A673 (cell line): ENCODE measurements around the gene PDE11A. TPM values are rescaled to one million over a fixed set of nuclear protein-coding genes. Genes with fewer than 3 reads are reported as not detected.

Experiments
- BruUV-seq: library from RNA; stranded (reverse); fragments of 400-500 nt; replicated peaks from 2 replicates; lab custom pipeline; 2021; lab: Mats Ljungman, UMichigan
- CTCF ChIA-PET: fragments of 300-600 bp; sonication (Branson Sonifier 250); formaldehyde crosslinking; loops from one replicate; lab custom pipeline; 2022; ENCODE audit warnings: antibody characterized with exemption; lab: Charles Lee
- POLR2A ChIA-PET: fragments of 300-600 bp; sonication (Branson Sonifier 250); formaldehyde crosslinking; loops from one replicate; lab custom pipeline; 2022; ENCODE audit warnings: antibody characterized with exemption; ENCODE audit not compliant: low non-redundant PET; lab: Charles Lee
- DNase-seq: peaks from one replicate; pipeline ENCODE4 v3.0.0-alpha.2; 2015; ENCODE audit warnings: low spot score
- H3K27ac ChIP-seq: fragments of 200-600 bp; sonication (generic); 2 replicates; pipeline ENCODE4 v1.5.1; 2016; ENCODE audit warnings: mixed run types, low read depth, mild to moderate bottlenecking, mixed read lengths, antibody characterized with exemption, low read length; ENCODE audit not compliant: poor library complexity, severe bottlenecking
- H3K27me3 ChIP-seq: fragments of 200-600 bp; sonication (generic); replicated peaks from 2 replicates; pipeline ENCODE4 v1.6.1; 2017; ENCODE audit warnings: mixed run types, low read depth, mild to moderate bottlenecking, mixed read lengths, antibody characterized with exemption, low read length; ENCODE audit not compliant: insufficient read depth, poor library complexity
- H3K36me3 ChIP-seq: fragments of 200-600 bp; sonication (generic); 2 replicates; pipeline ENCODE4 v1.6.1; 2016; ENCODE audit warnings: mixed run types, mild to moderate bottlenecking, mixed read lengths, antibody characterized with exemption, low read length; ENCODE audit not compliant: insufficient read depth, poor library complexity, severe bottlenecking
- H3K4me1 ChIP-seq: fragments of 200-600 bp; sonication (generic); 2 replicates; pipeline ENCODE4 v1.6.1; 2017; ENCODE audit warnings: mixed run types, mild to moderate bottlenecking, mixed read lengths, antibody characterized with exemption, low read length; ENCODE audit not compliant: insufficient read depth, poor library complexity, severe bottlenecking
- H3K4me3 ChIP-seq: fragments of 200-600 bp; sonication (generic); 2 replicates; pipeline ENCODE4 v1.5.1; 2016; ENCODE audit warnings: low read depth, mixed run types, mild to moderate bottlenecking, mixed read lengths, low read length; ENCODE audit not compliant: poor library complexity, severe bottlenecking
- H3K9me3 ChIP-seq: fragments of 200-600 bp; sonication (generic); 2 replicates; pipeline ENCODE4 v1.6.1; 2016; ENCODE audit warnings: mixed run types, low read depth, mild to moderate bottlenecking, mixed read lengths, antibody characterized with exemption, low read length; ENCODE audit not compliant: poor library complexity, severe bottlenecking
- CTCF ChIP-seq: fragments of 300-800, 200-600 bp; sonication (generic); conservative IDR thresholded peaks from 2 replicates; pipeline ENCODE4 v1.5.1; 2017; ENCODE audit warnings: low read depth, mild to moderate bottlenecking, antibody characterized with exemption, low read length, moderate library complexity, mixed read lengths
- EZH2 ChIP-seq: fragments of 200-600 bp; sonication (generic); IDR thresholded peaks from 2 replicates; pipeline ENCODE4 v1.6.1; 2017; ENCODE audit warnings: borderline replicate concordance, low read depth, mild to moderate bottlenecking, mixed read lengths, antibody characterized with exemption, low read length; ENCODE audit not compliant: poor library complexity, severe bottlenecking
- intact Hi-C: fragments of 100-400 bp; cut with micrococcal nuclease; formaldehyde crosslinking; loops from one replicate; pipeline ENCODE4 v1.10.0; 2022; ENCODE audit not compliant: unreplicated experiment
- total RNA-seq: library from RNA; stranded (reverse); gene quantifications from 2 replicates; pipeline ENCODE4 v1.2.3, GENCODE V29; 2021

Gene PDE11A
- total RNA-seq, 1 experiment from 2014 or later: not detected

- POLR2A ChIA-PET: no interaction called here
- CTCF ChIA-PET: no interaction called here
Observed at GRCh38 chr2:177869912-177870311, 202.7 kb downstream of the PDE11A start.

GRCh38 chr2:177869209-177869608, 203.4 kb downstream of the PDE11A start:
- ChIA-PET CTCF (no interaction called here), POLR2A (no interaction called here)
- Histone ChIP-seq H3K27me3 (no peaks in the 10 kb centered on the region), H3K9me3 (no peaks in the 10 kb centered on the region), H3K4me1 (no peaks in the 10 kb centered on the region), H3K4me3 (no peak overlapping the region), H3K36me3 (no peaks in the 10 kb centered on the region), H3K27ac (no peak overlapping the region)
- TF ChIP-seq EZH2 (no peak), CTCF (no peak)
- no TSS peak for BruUV-seq
- intact Hi-C loops: no loop called here
- no peak for DNase-seq

More at GRCh38 chr2:177869912-177870311, 202.7 kb downstream of the PDE11A start:
- Histone ChIP-seq H3K36me3 (no peaks in the 10 kb centered on the region), H3K27me3 (no peaks in the 10 kb centered on the region), H3K9me3 (no peaks in the 10 kb centered on the region), H3K4me3 (no peak overlapping the region), H3K4me1 (no peaks in the 10 kb centered on the region), H3K27ac (no peak overlapping the region)
- intact Hi-C loops: no loop called here
- TF ChIP-seq EZH2 (no peak), CTCF (no peak)
- no TSS peak for BruUV-seq
- no peak for DNase-seq

GRCh38 chr2:177868806-177869205, 203.8 kb downstream of the PDE11A start:
- Histone ChIP-seq H3K27me3 (no peaks in the 10 kb centered on the region), H3K9me3 (no peaks in the 10 kb centered on the region), H3K4me1 (no peaks in the 10 kb centered on the region), H3K36me3 (no peaks in the 10 kb centered on the region), H3K27ac (no peak overlapping the region), H3K4me3 (no peak overlapping the region)
- intact Hi-C loops: no loop called here
- no TSS peak for BruUV-seq
- ChIA-PET CTCF (no interaction called here), POLR2A (no interaction called here)
- TF ChIP-seq CTCF: no peak
- TF ChIP-seq EZH2: no peak
- no peak for DNase-seq
